ENCODE data around the gene WHAMM.

DNA sequence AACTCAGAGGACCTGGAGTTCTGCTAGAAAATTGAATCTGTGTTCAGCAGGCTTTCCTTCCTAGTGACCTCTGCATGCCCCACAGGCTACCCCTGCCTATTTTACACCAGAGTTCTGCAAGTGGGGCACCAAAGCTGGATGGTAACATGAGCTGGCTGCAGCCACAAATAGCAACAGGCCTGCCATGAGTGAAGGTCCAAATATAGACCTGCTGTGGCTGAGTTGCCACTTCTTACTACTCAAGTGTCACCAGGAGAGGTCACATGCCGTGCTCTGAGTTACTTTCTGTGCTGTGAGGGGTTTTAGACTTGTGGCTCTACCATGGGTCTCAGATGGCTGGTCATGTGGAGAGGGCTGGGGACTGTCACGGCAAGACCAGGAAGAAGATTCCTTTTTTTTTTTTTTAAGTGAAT is 3.4 kb upstream of the WHAMM start, which contains the start of gene FSD2:
- TF ChIP-seq EZH2 (IDR thresholded peaks at IDR 0.05; ENCODE audit: insufficient read depth, low read length) = no peak
- TF ChIP-seq, protein P1, sequence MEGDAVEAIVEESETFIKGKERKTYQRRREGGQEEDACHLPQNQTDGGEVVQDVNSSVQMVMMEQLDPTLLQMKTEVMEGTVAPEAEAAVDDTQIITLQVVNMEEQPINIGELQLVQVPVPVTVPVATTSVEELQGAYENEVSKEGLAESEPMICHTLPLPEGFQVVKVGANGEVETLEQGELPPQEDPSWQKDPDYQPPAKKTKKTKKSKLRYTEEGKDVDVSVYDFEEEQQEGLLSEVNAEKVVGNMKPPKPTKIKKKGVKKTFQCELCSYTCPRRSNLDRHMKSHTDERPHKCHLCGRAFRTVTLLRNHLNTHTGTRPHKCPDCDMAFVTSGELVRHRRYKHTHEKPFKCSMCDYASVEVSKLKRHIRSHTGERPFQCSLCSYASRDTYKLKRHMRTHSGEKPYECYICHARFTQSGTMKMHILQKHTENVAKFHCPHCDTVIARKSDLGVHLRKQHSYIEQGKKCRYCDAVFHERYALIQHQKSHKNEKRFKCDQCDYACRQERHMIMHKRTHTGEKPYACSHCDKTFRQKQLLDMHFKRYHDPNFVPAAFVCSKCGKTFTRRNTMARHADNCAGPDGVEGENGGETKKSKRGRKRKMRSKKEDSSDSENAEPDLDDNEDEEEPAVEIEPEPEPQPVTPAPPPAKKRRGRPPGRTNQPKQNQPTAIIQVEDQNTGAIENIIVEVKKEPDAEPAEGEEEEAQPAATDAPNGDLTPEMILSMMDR (IDR thresholded peaks at IDR 0.05; ENCODE audit: insufficient read depth, low read depth, low read length) = no peak

All from astrocyte (in vitro differentiated cells and primary cell).